Activated effector memory CD4-positive, alpha-beta T cell treated with anti-CD3 and anti-CD28 coated beads, Interleukin-2, amount 50 U/mL, for 16 hours (primary cell): ENCODE data around the gene BCL10.

ENCODE experiments used
- DNase-seq: peaks from one replicate; pipeline ENCODE4 v3.0.0-alpha.2; 2020

The BCL10 gene

DNA sequence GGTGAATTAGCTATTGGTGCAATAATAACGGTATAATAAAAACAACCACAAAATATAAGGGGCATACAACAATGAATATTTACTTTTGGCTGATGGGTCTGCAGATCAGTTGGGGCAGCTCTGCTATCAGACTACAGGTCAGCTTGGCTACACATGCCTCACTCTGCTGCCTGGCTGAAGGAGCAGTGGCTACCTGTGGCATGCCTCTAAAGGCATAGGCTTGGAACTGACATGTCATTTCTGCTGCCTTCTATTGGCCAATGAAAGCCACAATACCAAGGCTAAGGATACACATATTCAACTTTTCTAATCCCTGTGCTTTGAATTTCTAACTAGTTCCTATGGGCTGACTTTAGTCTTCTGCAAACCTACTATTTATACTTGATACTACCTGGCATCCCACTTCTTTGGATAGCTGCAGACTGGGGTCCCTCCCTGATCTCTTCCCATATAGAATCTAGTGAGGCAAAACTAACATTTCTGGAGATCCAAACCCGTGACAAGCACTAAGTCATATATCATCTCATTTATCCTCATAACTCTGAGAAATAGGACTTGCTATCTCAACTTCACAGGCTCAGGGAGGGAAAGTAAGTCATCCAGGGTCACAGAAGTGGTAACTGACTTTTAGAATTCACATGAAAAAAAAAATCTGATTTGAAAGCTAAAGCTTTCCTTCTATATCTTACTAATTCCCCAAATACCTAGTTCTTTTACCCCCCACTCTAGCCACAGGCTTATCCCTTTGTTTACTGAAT is 56.4 kb downstream of the BCL10 start:
- DNase-seq, result no peak

DNA sequence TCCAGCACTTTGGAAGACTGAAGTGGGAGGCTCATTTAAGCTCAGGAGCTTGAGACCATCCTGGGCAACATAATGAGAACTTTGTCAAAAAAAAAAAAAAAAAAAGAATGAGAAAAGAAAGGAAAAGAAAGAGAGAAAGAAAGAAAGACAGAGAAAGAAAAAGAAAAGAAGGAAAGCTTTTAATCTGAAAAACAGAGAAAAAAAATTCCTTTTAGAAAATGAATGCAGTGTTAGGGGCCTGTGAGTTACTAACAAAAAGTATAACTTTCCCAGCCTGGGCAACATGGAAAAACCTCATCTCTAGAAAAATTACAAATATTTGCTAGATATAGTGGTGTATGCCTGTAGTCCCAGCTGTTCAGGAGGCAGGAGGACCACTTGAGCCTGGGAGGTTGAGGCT is 59.7 kb downstream of the BCL10 start:
- DNase-seq, result no peak
